Ascending aorta (tissue), 2 donors: ENCODE data around the gene STAC3. TPM values are rescaled to one million over a fixed set of nuclear protein-coding genes. Genes with fewer than 3 reads are reported as not detected.

Experiments used
- DNase-seq, 2 donors: peaks; one replicate each; pipeline ENCODE4 v3.0.0-alpha.2; 2019; ENCODE audit warnings: low spot score in 2 of 2
- H3K27ac ChIP-seq, 2 donors: fragments of 200-600 bp; sonication (generic); one replicate each; pipeline ENCODE4 v1.5.1; 2016 to 2017; ENCODE audit warnings: mild to moderate bottlenecking in 1 of 2
- H3K27me3 ChIP-seq: fragments of 200-600 bp; sonication (generic); one replicate; pipeline ENCODE4 v1.5.1; 2017
- H3K36me3 ChIP-seq, 2 donors: fragments of 200-600 bp; sonication (generic); one replicate each; pipeline ENCODE4 v1.5.1; 2016
- H3K4me1 ChIP-seq, 2 donors: fragments of 200-600 bp; sonication (generic); one replicate each; pipeline ENCODE4 v1.5.1; 2016 to 2017; ENCODE audit warnings: mild to moderate bottlenecking in 1 of 2
- H3K4me3 ChIP-seq, 2 donors: fragments of 200-600 bp; sonication (generic); one replicate each; pipeline ENCODE4 v1.5.1; 2016 to 2017; ENCODE audit warnings: mild to moderate bottlenecking in 1 of 2
- H3K9me3 ChIP-seq, 2 donors: fragments of 200-600 bp; sonication (generic); one replicate each; pipeline ENCODE4 v1.5.1; 2016
- intact Hi-C: fragments of 100-400 bp; cut with DNase I; formaldehyde crosslinking; loops from one replicate; pipeline ENCODE4 v1.15.1; 2023
- total RNA-seq: library from RNA; depleted of rRNA; stranded (reverse); fragments of >200 nt; gene quantifications from one replicate; pipeline ENCODE4 v1.1.0, GENCODE V29; 2016
- TF ChIP-seq, protein P1 (sequence below), 3 experiments: fragments of 200-600 bp in 2 of 3; fragments of 450-650 bp in 1 of 3; sonication (generic) in 2 of 3; IDR thresholded peaks; one replicate each; pipeline ENCODE4 v1.5.1; 2016 to 2019; ENCODE audit warnings: antibody characterized with exemption in 3 of 3, mild to moderate bottlenecking in 1 of 3, moderate library complexity in 1 of 3

Gene STAC3
- total RNA-seq, 1 donor from 2014 or later, result not detected

DNA sequence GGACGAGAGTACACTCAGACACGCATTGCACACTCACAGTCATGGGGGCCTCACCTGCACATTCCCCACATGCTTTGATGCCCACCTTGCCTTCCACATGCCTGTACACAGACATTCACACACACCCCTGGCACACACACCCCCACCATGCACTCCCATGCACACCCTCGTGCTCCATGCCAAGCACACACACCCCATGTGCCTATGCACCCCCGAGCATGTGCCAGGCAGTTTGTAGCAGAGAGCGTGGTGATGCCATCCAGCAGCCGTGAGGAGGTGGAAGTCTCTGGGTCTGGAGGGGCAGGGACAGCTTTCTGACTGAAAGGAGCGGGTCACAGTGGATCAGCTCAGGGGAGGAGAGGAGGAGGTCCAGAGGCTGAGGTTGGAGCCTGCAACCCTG is 45.1 kb downstream of the STAC3 start:
- intact Hi-C loops, result no loop called here
- Histone ChIP-seq H3K4me3 (no peak overlapping the region), H3K27me3 (no peaks in the 10 kb centered on the region), H3K27ac (no peak overlapping the region), H3K9me3 (no peaks in the 10 kb centered on the region), H3K4me1 (no peaks in the 10 kb centered on the region), H3K36me3 (peaks cover 98 to 100% of the 10 kb centered on the region in 2 donors)
- TF ChIP-seq, protein P1, sequence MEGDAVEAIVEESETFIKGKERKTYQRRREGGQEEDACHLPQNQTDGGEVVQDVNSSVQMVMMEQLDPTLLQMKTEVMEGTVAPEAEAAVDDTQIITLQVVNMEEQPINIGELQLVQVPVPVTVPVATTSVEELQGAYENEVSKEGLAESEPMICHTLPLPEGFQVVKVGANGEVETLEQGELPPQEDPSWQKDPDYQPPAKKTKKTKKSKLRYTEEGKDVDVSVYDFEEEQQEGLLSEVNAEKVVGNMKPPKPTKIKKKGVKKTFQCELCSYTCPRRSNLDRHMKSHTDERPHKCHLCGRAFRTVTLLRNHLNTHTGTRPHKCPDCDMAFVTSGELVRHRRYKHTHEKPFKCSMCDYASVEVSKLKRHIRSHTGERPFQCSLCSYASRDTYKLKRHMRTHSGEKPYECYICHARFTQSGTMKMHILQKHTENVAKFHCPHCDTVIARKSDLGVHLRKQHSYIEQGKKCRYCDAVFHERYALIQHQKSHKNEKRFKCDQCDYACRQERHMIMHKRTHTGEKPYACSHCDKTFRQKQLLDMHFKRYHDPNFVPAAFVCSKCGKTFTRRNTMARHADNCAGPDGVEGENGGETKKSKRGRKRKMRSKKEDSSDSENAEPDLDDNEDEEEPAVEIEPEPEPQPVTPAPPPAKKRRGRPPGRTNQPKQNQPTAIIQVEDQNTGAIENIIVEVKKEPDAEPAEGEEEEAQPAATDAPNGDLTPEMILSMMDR (IDR thresholded peaks at IDR 0.05), result no peak
- DNase-seq, result no peak

DNA sequence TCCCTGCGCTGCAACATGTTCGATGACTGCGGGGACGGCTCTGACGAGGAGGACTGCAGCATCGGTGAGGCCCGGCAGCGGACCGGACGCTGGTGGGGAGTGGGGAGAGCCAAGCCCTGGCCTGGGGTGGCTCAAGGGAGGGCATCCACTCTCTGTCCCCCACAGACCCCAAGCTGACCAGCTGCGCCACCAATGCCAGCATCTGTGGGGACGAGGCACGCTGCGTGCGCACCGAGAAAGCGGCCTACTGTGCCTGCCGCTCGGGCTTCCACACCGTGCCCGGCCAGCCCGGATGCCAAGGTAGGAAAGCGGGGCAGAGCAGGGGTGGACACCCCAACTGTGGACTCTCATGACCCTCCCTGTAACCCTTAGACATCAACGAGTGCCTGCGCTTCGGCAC is 45.8 kb downstream of the STAC3 start:
- DNase-seq, result no peak
- Histone ChIP-seq H3K4me1 (no peaks in the 10 kb centered on the region), H3K4me3 (no peak overlapping the region), H3K27me3 (no peaks in the 10 kb centered on the region), H3K9me3 (no peaks in the 10 kb centered on the region), H3K27ac (no peak overlapping the region), H3K36me3 (peaks cover 98 to 100% of the 10 kb centered on the region in 2 donors)
- intact Hi-C loops, result no loop called here
- TF ChIP-seq, protein P1 (IDR thresholded peaks at IDR 0.05), result no peak

DNA sequence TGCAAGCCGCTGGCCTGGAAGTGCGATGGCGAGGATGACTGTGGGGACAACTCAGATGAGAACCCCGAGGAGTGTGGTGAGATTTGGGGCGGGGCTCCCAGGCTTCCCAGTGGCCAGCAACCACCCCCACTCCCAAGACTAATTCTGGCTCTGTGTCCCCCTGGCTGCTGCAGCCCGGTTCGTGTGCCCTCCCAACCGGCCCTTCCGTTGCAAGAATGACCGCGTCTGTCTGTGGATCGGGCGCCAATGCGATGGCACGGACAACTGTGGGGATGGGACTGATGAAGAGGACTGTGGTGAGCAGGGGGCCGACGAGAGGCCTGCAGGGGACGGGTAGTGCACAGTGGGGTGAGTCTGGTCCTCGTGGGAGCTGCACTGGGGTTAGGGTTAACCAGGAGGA is 46.5 kb downstream of the STAC3 start:
- TF ChIP-seq, protein P1 (IDR thresholded peaks at IDR 0.05), result no peak
- intact Hi-C loops, result no loop called here
- H3K9me3 ChIP-seq, result no peaks in the 10 kb centered on the region
- H3K4me3 ChIP-seq, result no peak overlapping the region
- H3K36me3 ChIP-seq, result peaks cover 99 to 100% of the 10 kb centered on the region in 2 donors
- no peak for DNase-seq
- H3K27ac ChIP-seq, result no peak overlapping the region
- no peaks in the 10 kb centered on the region for H3K27me3 ChIP-seq
- H3K4me1 ChIP-seq, result no peaks in the 10 kb centered on the region

DNA sequence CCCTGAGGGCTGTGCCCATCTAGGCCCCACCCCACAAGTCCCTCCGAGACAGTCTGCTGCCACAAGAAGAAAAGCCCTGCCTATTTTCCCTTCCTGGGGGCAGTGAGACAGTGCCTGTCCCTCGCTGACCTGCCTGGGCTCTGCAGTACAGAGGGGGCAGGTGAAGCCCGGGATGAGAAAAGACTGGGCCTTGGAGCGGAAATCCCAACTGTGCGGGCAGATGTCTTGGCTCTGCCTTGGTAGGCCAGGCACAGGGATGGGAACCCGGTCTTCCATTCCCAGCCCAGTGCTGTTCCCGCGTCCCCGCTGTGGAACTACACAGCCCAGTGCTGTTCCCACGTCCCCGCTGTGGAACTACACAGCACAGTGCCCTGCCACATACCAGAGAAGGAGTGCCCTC is 47.2 kb downstream of the STAC3 start:
- H3K36me3 ChIP-seq, result peaks cover 99 to 100% of the 10 kb centered on the region in 2 donors

DNA sequence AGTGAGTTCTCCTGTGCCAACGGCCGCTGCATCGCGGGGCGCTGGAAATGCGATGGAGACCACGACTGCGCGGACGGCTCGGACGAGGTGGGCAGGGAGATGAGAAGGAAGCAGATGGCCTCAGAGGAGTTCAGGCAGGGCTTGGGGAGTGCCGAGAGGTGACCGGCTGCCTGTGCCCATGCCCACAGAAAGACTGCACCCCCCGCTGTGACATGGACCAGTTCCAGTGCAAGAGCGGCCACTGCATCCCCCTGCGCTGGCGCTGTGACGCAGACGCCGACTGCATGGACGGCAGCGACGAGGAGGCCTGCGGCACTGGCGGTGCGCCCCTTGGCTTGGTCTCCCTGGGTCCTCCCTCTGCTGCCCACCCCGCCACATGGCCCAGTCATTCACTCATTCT is 47.8 kb downstream of the STAC3 start:
- Histone ChIP-seq H3K36me3 (peaks cover 99 to 100% of the 10 kb centered on the region in 2 donors), H3K9me3 (no peaks in the 10 kb centered on the region), H3K27me3 (no peaks in the 10 kb centered on the region), H3K4me1 (no peaks in the 10 kb centered on the region), H3K4me3 (no peak overlapping the region), H3K27ac (no peak overlapping the region)
- no peak for DNase-seq
- TF ChIP-seq, protein P1 (IDR thresholded peaks at IDR 0.05), result no peak
- intact Hi-C loops, result no loop called here

More for the DNA sequence above, 47.2 kb downstream of the STAC3 start:
- Histone ChIP-seq H3K4me1 (no peaks in the 10 kb centered on the region), H3K9me3 (no peaks in the 10 kb centered on the region), H3K4me3 (no peak overlapping the region), H3K27me3 (no peaks in the 10 kb centered on the region), H3K27ac (no peak overlapping the region)
- TF ChIP-seq, protein P1 (IDR thresholded peaks at IDR 0.05), result no peak
- no peak for DNase-seq
- intact Hi-C loops, result no loop called here

DNA sequence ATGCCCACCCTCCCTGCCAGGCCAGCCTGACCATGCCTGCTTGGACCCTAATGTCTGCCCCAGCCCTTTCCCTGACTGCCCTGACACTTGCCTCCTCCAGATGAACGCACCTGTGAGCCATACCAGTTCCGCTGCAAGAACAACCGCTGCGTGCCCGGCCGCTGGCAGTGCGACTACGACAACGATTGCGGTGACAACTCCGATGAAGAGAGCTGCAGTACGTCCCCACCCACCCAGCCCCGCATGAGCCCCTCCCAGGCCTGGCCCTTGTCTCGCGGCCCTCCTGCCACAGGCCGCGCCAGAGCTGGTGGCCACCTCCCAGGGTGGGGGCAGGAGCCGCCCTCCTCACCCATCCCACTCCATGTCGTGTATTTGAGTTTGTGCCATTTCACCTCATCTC is 48.7 kb downstream of the STAC3 start:
- Histone ChIP-seq H3K4me3 (no peak overlapping the region), H3K4me1 (no peaks in the 10 kb centered on the region), H3K27ac (no peak overlapping the region), H3K36me3 (peaks cover 99 to 100% of the 10 kb centered on the region in 2 donors), H3K27me3 (no peaks in the 10 kb centered on the region), H3K9me3 (no peaks in the 10 kb centered on the region)
- TF ChIP-seq, protein P1 (IDR thresholded peaks at IDR 0.05), result no peak
- intact Hi-C loops, result no loop called here
- no peak for DNase-seq
